ENCODE data around the gene SLC9C2.
"Not testable (repeated sequence)": the region's sequence is repeated elsewhere in the genome, so short reads cannot be mapped to it uniquely, and the experiment has no call there.

SLC9C2 gene, protein sequence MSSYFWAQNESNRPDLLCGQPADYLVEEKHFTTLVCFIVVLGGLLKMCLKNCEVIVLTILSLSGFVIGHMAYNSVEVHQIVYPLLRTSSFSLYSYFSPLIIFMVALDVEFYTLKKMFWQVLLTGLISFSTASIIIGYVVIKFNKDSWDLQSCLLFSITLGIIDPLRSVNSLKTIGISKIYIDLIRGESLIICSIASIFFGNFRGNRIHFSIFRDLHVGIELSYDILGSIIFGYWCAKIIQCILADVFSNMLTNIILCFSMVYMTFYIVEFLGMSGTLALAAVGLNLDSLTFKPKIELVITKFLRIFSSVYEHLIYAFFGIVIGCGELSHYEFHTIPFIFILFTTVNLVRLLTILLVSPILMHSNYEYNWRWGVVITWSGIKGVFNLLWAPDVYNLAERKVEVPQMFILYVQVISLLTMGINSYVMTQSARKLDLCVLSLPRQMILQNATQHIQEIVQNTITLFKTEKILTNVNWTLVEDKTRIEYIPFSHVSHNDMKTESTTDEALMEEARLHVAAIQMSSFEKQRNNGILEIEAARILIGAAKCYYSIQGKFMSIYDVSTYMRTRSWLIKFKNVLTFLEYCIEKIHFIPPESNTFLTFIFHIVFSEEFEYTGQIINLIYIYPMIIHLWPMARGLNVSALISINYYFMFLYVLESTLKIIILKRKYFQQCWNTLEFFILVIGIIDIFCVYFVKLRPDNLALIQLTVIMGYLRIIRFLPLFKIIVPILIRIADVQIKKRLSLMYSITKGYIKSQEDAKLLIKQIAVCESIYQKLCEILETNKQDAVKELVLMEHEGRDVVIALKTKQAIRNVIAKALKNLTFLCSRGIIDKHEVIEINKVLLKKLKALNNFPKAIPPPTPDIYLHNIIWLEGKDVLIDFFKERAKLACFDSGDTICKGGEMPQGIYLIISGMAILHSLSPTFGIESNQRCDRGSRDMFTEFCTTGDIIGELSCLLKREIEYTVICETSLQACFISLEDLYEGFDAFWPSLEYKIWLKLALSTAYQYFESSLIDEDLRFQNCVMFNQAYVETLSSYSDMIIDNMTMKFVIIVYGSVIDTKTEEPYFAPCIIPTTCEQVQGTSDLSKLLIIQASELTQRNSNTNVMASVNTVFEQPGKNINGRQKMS

DNA sequence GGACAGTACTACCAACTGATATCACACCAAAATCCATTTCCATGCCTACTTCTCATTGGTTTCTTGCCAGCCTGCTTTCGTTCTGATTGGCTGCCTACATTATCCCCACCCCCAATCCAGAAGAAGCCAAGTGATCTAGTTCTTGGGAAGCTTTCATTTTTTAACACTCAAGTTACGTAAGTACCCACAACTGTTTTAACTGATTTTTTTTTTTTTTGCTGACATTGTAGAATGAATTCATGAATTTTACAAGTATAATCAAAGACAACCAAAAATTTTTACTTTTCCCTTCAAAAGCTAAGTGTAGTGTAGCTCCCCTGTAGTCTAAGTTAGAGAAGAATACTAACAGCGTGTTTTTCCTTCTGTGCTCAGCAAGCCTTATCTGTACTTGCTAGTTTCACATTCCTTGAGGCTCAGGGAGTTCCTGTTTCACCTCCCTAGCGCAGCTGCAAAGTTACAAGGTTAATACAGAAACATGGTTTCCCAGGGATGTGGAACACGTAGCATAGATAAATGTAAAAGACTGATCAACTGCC lies at the start of gene SLC9C2:
Gene SLC9C2, minus strand, starts transcription at position 17 of the 536 bp plus-strand sequence. CDS start 1,296 bp downstream, outside the sequence.
- no peak for DNase-seq
- intact Hi-C loops (cut with DNase I): no loop called here

DNA sequence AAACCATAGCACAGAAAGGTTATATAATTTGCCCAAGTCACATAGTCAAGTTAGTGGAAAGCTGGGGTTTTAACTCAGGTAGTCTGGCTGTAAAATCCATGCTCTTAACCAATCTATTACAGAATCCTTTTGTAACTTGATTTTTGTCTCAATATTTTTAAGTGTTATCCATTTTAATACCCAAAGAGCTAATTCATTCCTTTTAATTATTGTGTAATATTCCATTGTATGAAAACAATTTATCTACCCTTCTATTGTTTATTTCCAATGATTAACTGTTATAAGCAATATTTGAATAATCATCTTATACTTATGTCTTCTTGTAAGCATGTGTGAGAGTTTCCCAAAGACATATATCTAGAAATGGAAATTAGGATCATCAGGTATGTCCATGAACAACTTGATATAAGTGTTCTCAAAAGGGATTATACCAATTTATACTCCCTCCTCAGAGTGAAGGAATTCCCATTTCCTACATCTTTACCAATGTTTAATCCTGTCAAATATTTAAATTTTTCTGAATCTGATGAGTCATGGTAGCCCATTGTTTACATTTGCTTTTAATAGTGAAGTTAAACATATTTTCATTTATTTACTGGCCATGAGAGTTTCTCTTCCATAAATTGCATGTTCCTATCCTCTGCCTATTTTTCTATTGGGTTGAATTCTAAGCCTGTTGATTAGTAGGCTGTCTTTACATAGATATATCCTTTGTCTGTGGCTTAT lies 46.2 kb upstream of the SLC9C2 start:
- intact Hi-C loops (cut with DNase I): no loop called here
- no peak for DNase-seq

DNA sequence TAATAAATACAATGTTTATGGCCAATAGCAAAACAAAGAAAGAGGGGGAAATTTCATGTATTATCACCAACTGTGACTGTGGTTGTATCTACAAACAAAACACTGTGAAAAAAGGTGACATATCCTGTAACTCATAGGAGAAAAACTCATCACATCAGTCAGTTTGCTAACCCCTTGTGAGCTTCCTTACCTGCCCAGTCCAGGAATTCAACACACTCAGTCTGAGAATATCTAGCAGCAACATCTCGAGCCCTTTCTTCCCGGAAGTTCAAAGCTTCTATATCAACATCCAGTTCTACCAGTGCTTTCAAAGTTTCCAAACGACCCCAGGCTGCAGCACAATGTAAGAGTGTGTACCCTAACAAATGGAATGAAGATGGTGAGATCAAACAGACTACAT lies 43.8 kb upstream of the SLC9C2 start:
- no peak for DNase-seq
- intact Hi-C loops (cut with DNase I): no loop called here

DNA sequence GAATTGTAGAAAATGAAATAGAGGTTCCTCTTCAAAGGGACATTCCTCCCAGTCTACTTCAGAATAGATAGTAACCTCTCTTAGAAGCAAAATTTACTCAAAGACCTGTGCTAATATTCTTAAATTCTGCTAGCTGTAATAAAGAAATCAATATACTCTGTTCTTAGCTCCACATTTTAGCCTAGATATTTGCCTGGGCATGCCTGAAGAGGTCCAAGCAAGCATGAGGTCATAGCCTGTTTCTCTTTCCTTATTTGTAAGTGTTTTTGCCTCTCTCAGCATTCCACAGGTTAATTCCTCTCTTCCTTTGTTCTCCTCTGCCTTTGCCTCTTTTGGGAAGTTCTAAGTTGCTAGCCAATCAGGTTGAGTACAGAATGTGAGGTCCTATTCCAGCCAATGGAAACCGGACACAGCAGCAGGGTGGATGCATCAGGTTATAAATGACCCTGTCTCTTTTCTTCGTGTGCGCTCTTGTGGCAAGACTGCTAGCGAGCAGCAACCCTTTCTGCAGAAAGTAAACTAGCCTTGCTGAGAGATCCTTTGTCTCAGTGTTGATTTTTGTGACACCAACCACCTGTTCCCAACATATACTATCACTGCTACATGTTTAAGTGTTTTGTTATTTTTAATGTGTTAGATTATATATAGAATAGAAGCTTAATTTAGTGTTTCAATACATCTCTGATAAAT lies 39.7 kb upstream of the SLC9C2 start:
- intact Hi-C loops (cut with DNase I); DNase-seq: not testable (repeated sequence)

DNA sequence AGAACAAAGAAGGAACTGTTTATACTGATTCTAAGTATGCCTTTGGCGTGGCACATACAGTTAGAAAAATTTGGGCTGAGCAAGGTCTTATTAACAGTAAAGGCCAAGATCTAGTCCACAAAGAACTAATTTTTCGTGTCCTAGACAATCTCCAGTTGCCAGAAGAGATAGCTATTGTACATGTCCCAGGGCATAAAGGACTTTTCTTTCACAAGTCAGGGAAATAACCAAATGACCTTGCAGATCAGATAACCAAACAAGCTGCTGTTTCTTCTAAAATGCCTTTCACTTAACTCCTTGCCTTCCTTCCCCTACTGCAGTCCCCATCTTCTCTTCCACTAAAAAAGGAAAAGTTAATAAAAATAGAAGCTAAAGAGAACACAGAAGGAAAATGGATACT lies 36.2 kb upstream of the SLC9C2 start:
- no peak for DNase-seq
- intact Hi-C loops (cut with DNase I): no loop called here

DNA sequence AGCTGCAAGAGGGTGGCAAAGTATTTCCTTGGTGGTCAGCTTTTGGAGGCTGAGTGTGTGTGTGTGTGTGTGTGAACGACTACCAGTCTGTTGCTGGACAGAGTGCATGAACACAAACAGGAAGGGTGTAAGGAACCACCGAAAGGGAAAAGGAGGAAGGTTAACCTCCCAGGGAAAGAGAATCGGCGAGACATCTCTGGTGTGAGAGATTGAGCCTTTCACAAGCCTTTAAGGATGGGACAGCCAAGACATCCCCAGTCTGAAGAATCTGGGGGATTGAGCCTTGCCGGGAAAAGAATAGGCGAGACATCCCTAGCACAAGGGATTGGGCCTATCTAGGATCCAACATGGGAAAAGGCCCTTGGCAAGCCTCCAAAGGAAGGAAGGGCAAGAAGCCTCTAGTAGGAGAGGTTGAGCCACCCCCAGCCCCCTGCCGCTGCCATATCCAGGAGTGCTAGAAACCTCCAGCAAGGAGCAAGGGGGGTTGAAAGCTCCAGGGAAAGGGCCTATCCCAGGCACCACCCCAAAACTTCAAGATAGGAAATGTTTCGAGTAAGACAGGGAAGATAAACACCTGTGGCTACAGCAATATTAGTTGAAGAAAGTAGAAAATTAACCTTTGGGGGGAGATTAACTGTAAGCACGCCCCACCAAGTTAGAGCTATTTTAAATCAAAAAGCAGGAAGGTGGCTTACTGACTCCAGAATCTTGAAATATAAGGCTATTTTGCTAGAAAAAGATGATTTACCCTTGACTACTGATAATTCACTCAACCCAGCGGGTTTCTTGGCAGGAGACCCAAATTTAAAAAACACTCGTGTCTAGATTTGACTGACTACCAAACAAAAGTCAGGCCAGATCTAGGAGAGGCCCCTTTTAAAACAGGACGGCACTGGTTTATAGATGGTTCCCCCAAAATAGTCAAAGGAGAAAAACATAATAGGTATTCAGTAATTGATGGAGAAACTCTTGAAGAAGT lies 35.5 kb upstream of the SLC9C2 start:
- DNase-seq: no peak
- intact Hi-C loops (cut with DNase I): no loop called here

DNA sequence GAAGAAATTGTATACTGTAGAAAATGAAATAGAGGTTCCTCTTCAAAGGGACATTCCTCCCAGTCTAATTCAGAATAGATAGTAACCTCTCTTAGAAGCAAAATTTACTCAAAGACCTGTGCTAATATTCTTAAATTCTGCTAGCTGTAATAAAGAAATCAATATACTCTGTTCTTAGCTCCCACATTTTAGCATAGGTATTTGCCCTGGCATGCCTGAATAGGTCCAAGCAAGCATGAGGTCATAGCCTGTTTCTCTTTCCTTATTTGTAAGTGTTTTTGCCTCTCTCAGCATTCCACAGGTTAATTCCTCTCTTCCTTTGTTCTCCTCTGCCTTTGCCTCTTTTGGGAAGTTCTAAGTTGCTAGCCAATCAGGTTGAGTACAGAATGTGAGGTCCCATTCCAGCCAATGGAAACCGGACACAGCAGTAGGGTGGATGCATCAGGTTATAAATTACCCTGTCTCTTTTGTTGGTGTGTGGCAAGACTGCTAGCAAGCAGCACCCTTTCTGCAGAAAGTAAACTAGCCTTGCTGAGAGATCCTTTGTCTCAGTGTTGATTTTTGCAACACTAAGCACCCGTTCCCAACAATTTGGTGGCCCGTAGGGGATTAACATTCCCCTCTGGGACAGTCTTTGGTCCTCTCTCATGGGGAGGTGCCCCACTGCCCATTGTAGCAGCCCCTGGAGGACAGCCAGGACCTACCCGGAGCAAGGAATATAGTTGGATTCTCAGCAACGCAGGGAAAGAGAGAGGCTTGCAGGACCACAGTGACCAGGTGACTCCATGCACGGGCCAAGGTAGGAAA lies 34.6 kb upstream of the SLC9C2 start:
- DNase-seq: peak in 1 of 10 donors; percentile 42
- intact Hi-C loops (cut with DNase I): not testable (repeated sequence)

DNA sequence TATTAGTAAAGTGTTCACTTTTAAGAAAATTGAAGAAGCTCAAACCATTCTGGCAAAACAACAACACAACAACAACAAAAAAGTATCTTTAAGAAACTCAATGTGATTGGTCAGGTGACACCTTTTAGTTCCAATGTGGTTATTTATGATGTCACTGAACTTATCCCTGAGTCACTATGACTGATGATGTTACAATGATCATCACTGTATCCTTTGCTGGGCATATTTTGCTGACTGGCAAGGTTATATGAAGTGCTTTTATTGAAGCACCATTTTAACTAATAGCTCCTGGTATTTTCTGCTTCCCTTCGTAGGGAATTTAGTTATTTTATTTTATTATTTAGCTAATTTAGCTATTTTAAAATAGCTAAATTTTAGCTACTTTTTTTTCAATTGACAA lies 32.2 kb upstream of the SLC9C2 start, which contains the start of gene TEX50:
Gene TEX50, plus strand, starts transcription at position 223 of the 400 bp plus-strand sequence. CDS start 184 bp downstream, outside the sequence.
- DNase-seq: no peak
- intact Hi-C loops (cut with DNase I): no loop called here

DNA sequence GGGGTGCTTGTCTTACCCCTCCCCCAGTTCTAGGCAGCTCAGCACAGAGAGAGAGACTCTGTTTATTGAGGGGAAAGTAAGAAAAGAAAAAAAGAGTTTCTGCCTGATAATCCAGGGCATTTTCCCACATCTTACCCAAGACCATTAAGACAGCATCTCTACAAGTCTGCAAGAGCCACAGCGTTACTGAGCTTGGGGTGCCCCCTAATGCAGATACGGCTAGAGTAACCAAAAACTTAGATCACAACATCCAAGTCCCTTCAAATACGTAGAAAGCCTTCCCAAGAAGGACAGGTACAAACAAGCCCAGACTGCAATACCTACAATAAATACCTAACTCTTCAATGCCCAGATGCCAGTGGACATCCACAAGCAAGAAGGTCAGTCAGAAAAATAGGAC lies 26.0 kb upstream of the SLC9C2 start:
- no peak for DNase-seq
- intact Hi-C loops (cut with DNase I): no loop called here

DNA sequence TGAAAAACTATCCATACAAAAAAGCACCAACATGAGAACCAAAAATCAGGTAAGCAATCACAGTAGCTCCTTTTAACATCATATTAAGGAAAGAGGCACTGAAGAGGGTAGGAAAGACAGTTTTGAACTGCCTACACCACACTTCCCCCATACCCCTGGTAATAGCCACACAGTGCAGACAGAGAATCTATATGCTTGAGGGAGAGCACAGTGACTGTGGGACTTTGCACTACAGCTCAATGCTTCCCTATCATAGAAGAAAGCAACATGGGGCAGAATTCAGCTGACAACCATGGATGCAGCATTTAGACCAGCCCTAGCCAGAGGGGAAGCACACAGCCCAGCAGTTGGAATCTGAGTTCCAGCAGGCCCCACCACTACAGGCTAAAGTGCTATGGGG lies 24.4 kb upstream of the SLC9C2 start:
- intact Hi-C loops (cut with DNase I): no loop called here

DNA sequence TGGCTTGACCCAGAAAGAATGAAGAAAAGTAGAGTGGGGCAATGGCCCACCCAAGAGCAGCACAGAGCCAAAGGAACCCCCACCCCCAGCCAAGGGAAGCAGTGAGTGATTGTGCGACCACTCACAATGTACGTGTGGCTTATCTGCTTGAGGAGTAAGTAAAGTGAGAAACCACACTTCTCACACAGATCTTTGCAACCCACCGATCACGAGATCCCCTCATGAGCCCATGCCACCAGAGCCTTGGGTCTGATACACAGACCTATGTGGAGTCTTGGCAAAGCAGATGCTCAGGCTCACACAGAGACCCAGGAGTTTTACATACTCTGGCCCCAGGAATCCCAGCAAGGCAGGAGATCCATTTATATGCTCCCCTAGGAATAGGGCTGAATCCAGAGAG lies 14.0 kb upstream of the SLC9C2 start:
- intact Hi-C loops (cut with DNase I): no loop called here
- DNase-seq: no peak

More for the DNA sequence above, 24.4 kb upstream of the SLC9C2 start:
- DNase-seq: no peak

DNA sequence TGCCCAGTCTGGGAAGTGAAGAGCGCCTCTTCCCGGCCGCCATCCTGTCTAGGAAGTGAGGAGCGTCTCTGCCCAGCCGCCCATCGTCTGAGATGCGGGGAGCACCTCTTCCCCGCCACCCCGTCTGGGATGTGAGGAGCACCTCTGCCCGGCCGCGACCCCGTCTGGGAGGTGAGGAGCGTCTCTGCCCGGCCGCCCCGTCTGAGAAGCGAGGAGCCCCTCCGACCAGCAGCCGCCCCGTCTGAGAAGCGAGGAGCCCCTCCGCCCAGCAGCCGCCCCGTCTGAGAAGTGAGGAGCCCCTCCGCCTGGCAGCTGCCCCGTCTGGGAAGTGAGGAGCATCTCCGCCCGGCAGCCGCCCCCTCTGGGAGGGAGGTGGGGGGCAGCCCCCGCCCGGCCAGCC lies 10.2 kb upstream of the SLC9C2 start:
- peak in 2 of 10 donors; percentile 41 to 77 for DNase-seq
- intact Hi-C loops (cut with DNase I): not testable (repeated sequence)

DNA sequence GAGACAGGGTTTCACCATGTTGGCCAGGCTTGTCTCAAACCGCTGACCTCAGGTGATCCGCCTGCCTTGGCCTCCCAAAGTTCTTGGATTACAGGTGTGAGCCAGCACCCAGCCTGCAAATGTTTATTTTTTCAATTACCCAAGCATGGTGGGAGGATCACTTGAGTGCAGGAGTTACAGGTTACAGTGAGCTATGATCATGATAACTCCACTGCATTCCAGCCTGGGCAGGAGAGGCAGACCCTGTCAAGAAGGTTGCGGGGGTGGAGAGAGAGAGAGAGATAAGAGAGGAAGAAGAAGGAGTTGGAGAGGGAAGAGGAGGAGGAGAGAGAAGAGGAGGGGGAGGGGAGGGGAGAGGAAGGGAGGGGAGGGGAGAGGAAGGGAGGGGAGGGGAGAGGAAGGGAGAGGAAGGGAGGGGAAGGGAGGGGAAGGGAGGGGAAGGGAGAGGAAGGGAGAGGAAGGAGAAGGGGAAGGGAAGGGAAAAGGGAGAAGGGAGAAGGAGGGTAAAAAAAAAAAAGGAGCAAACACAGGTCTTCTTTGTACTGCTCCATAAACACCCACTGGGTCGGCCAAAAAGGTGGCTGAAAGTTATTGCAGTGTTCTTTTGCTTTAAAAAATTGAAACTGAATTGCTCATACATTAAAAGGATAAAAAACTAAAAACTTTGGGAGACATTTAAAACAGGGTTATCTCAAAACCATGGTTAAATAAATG lies 5.8 kb upstream of the SLC9C2 start:
- no peak for DNase-seq
- intact Hi-C loops (cut with DNase I): no loop called here

DNA sequence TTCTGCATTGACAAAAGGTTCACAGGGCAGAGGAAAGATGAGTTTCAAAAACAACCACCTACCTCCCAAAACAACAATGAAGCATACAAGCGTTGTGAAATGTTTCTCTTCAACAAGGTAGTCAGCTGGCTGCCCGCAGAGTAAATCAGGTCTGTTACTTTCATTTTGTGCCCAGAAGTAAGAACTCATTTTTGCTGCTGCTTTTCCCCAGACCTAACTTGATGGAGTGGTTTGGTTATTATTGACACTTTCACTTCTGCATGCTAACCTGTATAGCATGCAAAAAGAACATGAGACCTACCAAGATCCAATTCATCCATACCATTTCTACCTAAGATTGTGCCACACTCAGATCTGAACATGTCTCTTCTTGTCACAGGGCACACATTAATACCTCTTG lies 1.3 kb downstream of the SLC9C2 start:
- intact Hi-C loops (cut with DNase I): no loop called here
- DNase-seq: no peak

DNA sequence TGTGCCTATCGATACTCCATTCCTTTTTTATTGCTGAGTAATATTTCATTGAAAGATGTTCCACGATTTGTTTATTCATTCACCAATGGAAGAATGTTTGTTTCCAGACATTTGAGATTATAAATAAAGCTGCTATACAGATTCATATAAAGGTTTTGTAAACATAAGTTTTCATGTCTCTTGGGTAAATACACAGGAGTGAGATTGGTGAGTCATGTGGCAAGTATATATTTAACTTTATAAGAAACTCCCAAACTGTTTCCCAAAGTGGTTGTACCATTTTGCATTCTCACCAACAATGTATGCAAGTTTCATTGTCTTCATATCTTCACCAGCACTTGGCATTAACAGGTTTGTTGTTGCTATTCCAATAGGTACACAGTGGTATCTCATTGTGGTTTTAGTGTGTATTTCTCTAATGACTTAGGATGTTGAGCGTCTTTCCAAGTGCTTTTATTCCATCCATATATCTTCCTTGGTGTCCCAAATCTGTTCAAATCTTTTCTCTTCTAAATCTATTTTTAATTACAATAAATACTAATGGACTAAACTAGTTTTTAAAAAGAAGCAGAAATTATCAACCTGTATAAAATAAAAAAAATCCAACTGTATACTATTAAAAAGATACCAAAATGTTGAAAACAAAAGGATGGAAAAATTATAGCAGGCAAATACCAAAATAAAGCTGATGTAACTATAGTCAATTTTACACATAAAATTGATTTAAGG lies 6.6 kb downstream of the SLC9C2 start:
- intact Hi-C loops (cut with DNase I): no loop called here
- no peak for DNase-seq

DNA sequence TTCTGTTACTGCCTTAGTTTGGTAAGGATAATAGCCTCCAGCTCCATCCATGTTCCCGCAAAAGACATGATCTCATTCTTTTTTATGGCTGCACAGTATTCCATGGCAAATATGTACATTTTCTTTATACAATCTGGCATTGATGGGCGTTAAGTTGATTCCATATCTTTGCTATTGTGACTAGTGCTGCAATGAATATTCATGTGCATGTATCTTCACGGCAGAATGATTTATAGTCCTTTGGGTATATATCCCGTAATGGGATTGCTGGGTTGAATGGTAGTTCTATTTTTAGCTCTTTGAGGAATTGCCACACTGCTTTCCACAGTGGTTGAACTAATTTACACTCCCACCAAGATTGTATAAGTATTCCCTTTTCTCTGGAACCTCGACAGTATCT lies 11.7 kb downstream of the SLC9C2 start:
- intact Hi-C loops (cut with DNase I); DNase-seq: not testable (repeated sequence)

Data from posterior cingulate gyrus (tissue), 11 donors.